ENCODE measurements around the gene LSM3. TPM values are rescaled to one million over a fixed set of nuclear protein-coding genes. Genes with fewer than 3 reads are reported as not detected.
A peak's percentile ranks its signal among the peaks of the same experiment; 100 is the strongest.
"Not testable (repeated sequence)": the region's sequence is repeated elsewhere in the genome, so short reads cannot be mapped to it uniquely, and the experiment has no call there.

Gene LSM3
- polyA plus RNA-seq, 3 donors from 2014 or later: 28.3 to 38.3 (median 31.5) TPM

- no peak for DNase-seq
- Mint-ChIP-seq H3K36me3 (no peaks in the 10 kb centered on the region), H3K27ac (no peak overlapping the region), H3K9me3 (no peaks in the 10 kb centered on the region), H3K27me3 (ENCODE audit: low read depth in 3 of 3) (peaks cover 0 to 5% (median 0%) of the 10 kb centered on the region in 3 donors), H3K4me1 (peaks cover 0 to 4% of the 10 kb centered on the region in 2 donors), H3K4me3 (no peak overlapping the region)
These were observed 34.6 kb downstream of the LSM3 start for GRCh38 chr3:14213066-14213774.

GRCh38 chr3:14214764-14215163 is 36.1 kb downstream of the LSM3 start:
- Mint-ChIP-seq H3K4me3 (no peak overlapping the region), H3K4me1 (peaks cover 0 to 4% of the 10 kb centered on the region in 2 donors), H3K27me3 (ENCODE audit: low read depth in 3 of 3) (peaks cover 0 to 5% (median 0%) of the 10 kb centered on the region in 3 donors), H3K27ac (no peak overlapping the region), H3K9me3 (no peaks in the 10 kb centered on the region), H3K36me3 (no peaks in the 10 kb centered on the region)
- DNase-seq: no peak

- Mint-ChIP-seq H3K27ac (peak overlapping the region in 3 of 6 donors; percentile 29 to 94 (median 93)), H3K4me3 (peak overlapping the region; percentile 3 to 94 (median 65)), H3K9me3 (peaks cover 0 to 11% (median 4%) of the 10 kb centered on the region in 6 donors), H3K27me3 (ENCODE audit: low read depth in 3 of 3) (peaks cover 3 to 12% (median 3%) of the 10 kb centered on the region in 3 donors), H3K36me3 (peaks cover 0 to 4% (median 2%) of the 10 kb centered on the region in 3 donors), H3K4me1 (peaks cover 0 to 4% of the 10 kb centered on the region in 2 donors)
- peak; percentile 22 to 77 (median 37) for DNase-seq
These were observed 37.8 kb downstream of the LSM3 start for GRCh38 chr3:14216257-14217048.

GRCh38 chr3:14218355-14218754 is 39.7 kb downstream of the LSM3 start:
- DNase-seq: no peak
- Mint-ChIP-seq H3K4me3 (peak overlapping the region in 1 of 5 donors; percentile 58), H3K27me3 (ENCODE audit: low read depth in 3 of 3) (peaks cover 3 to 15% (median 8%) of the 10 kb centered on the region in 3 donors), H3K36me3 (peaks cover 4 to 9% (median 4%) of the 10 kb centered on the region in 3 donors), H3K9me3 (peaks cover 2 to 18% (median 12%) of the 10 kb centered on the region in 6 donors), H3K4me1 (peaks cover 0 to 4% of the 10 kb centered on the region in 2 donors), H3K27ac (no peak overlapping the region)

- H3K4me3 Mint-ChIP-seq: no peak overlapping the region
These were observed 42.3 kb downstream of the LSM3 start for GRCh38 chr3:14220933-14221332.

GRCh38 chr3:14221902-14222301 is 43.3 kb downstream of the LSM3 start:
- no peak overlapping the region for H3K4me3 Mint-ChIP-seq
- peaks cover 4 to 9% (median 4%) of the 10 kb centered on the region in 3 donors for H3K36me3 Mint-ChIP-seq
- peaks cover 2 to 18% (median 12%) of the 10 kb centered on the region in 6 donors for H3K9me3 Mint-ChIP-seq
- peaks cover 7 to 15% (median 12%) of the 10 kb centered on the region in 3 donors for H3K27me3 Mint-ChIP-seq (ENCODE audit: low read depth in 3 of 3)
- no peaks in the 10 kb centered on the region for H3K4me1 Mint-ChIP-seq
- no peak for DNase-seq
- no peak overlapping the region for H3K27ac Mint-ChIP-seq

More at GRCh38 chr3:14220933-14221332, 42.3 kb downstream of the LSM3 start:
- no peak for DNase-seq
- Mint-ChIP-seq H3K4me1 (peaks cover 0 to 4% of the 10 kb centered on the region in 2 donors), H3K27ac (no peak overlapping the region), H3K9me3 (peaks cover 2 to 18% (median 12%) of the 10 kb centered on the region in 6 donors), H3K27me3 (ENCODE audit: low read depth in 3 of 3) (peaks cover 7 to 15% (median 12%) of the 10 kb centered on the region in 3 donors), H3K36me3 (peaks cover 4 to 9% (median 4%) of the 10 kb centered on the region in 3 donors)

- no peak overlapping the region for H3K4me3 Mint-ChIP-seq
- H3K27me3 Mint-ChIP-seq (ENCODE audit: low read depth in 3 of 3): peaks cover 7 to 14% (median 12%) of the 10 kb centered on the region in 3 donors
- peaks cover 4 to 9% (median 4%) of the 10 kb centered on the region in 3 donors for H3K36me3 Mint-ChIP-seq
- DNase-seq: no peak
- H3K9me3 Mint-ChIP-seq: peaks cover 2 to 18% (median 12%) of the 10 kb centered on the region in 6 donors
- H3K27ac Mint-ChIP-seq: no peak overlapping the region
- H3K4me1 Mint-ChIP-seq: no peaks in the 10 kb centered on the region
These were observed 43.8 kb downstream of the LSM3 start for GRCh38 chr3:14222457-14222856.

- H3K27ac Mint-ChIP-seq: no peak overlapping the region
- peaks cover 2 to 18% (median 12%) of the 10 kb centered on the region in 6 donors for H3K9me3 Mint-ChIP-seq
- DNase-seq: no peak
- H3K36me3 Mint-ChIP-seq: peaks cover 4 to 9% (median 4%) of the 10 kb centered on the region in 3 donors
- H3K4me1 Mint-ChIP-seq: no peaks in the 10 kb centered on the region
- H3K4me3 Mint-ChIP-seq: no peak overlapping the region
- peaks cover 7 to 15% (median 12%) of the 10 kb centered on the region in 3 donors for H3K27me3 Mint-ChIP-seq (ENCODE audit: low read depth in 3 of 3)
These were observed 44.4 kb downstream of the LSM3 start for GRCh38 chr3:14222900-14223594.

- H3K4me3 Mint-ChIP-seq: no peak overlapping the region
- DNase-seq: no peak
- peaks cover 7 to 16% (median 12%) of the 10 kb centered on the region in 3 donors for H3K27me3 Mint-ChIP-seq (ENCODE audit: low read depth in 3 of 3)
- no peak overlapping the region for H3K27ac Mint-ChIP-seq
- H3K9me3 Mint-ChIP-seq: peaks cover 5 to 18% (median 12%) of the 10 kb centered on the region in 6 donors
- H3K36me3 Mint-ChIP-seq: peaks cover 4 to 9% (median 4%) of the 10 kb centered on the region in 3 donors
- H3K4me1 Mint-ChIP-seq: no peaks in the 10 kb centered on the region
These were observed 45.0 kb downstream of the LSM3 start for GRCh38 chr3:14223595-14223994.

GRCh38 chr3:14224895-14225294 is 46.3 kb downstream of the LSM3 start:
- H3K27ac Mint-ChIP-seq: no peak overlapping the region
- H3K36me3 Mint-ChIP-seq: peaks cover 3 to 9% (median 4%) of the 10 kb centered on the region in 3 donors
- DNase-seq: no peak
- H3K9me3 Mint-ChIP-seq: peaks cover 5 to 18% (median 12%) of the 10 kb centered on the region in 6 donors
- peaks cover 7 to 14% (median 12%) of the 10 kb centered on the region in 3 donors for H3K27me3 Mint-ChIP-seq (ENCODE audit: low read depth in 3 of 3)
- H3K4me3 Mint-ChIP-seq: no peak overlapping the region
- no peaks in the 10 kb centered on the region for H3K4me1 Mint-ChIP-seq

GRCh38 chr3:14225421-14225820 is 46.8 kb downstream of the LSM3 start:
- Mint-ChIP-seq H3K36me3 (peaks cover 0 to 9% (median 4%) of the 10 kb centered on the region in 3 donors), H3K27me3 (ENCODE audit: low read depth in 3 of 3) (peaks cover 5 to 13% (median 11%) of the 10 kb centered on the region in 3 donors), H3K4me1 (no peaks in the 10 kb centered on the region), H3K27ac (no peak overlapping the region), H3K4me3 (no peak overlapping the region), H3K9me3 (peaks cover 5 to 16% (median 12%) of the 10 kb centered on the region in 6 donors)
- DNase-seq: no peak

GRCh38 chr3:14226351-14226750 is 47.7 kb downstream of the LSM3 start:
- H3K36me3 Mint-ChIP-seq, H3K27ac Mint-ChIP-seq, H3K4me3 Mint-ChIP-seq, H3K4me1 Mint-ChIP-seq, DNase-seq: not testable (repeated sequence)
- peaks cover 5 to 16% (median 14%) of the 10 kb centered on the region in 3 donors for H3K27me3 Mint-ChIP-seq (ENCODE audit: low read depth in 3 of 3)
- peaks cover 5 to 12% (median 8%) of the 10 kb centered on the region in 6 donors for H3K9me3 Mint-ChIP-seq

GRCh38 chr3:14227856-14228255 is 49.2 kb downstream of the LSM3 start:
- H3K9me3 Mint-ChIP-seq: peaks cover 0 to 3% (median 0%) of the 10 kb centered on the region in 6 donors
- H3K27me3 Mint-ChIP-seq (ENCODE audit: low read depth in 3 of 3): peaks cover 9 to 16% (median 12%) of the 10 kb centered on the region in 3 donors
- no peak overlapping the region for H3K27ac Mint-ChIP-seq
- no peak overlapping the region for H3K4me3 Mint-ChIP-seq
- peaks cover 5 to 6% of the 10 kb centered on the region in 2 donors for H3K4me1 Mint-ChIP-seq
- DNase-seq: no peak
- peaks cover 0 to 2% (median 0%) of the 10 kb centered on the region in 3 donors for H3K36me3 Mint-ChIP-seq

Data from immature natural killer cell (primary cell).